SK-N-SH treated with all-trans-retinoic acid at 6 μM for 48 hours (cell line): Measurements from ENCODE around the gene RAB8B.

Experiments
- ARNTL ChIP-seq: fragments of 450-650 bp; formaldehyde crosslinking; IDR thresholded peaks from 2 replicates; pipeline ENCODE4 v1.5.0; 2020; ENCODE audit warnings: low read depth, mild to moderate bottlenecking, moderate library complexity, borderline replicate concordance
- BACH2 ChIP-seq: fragments of 250-450 bp; sonication (Bioruptor Pico); IDR thresholded peaks from 2 replicates; pipeline ENCODE4 v1.9.0; 2021; ENCODE audit warnings: mild to moderate bottlenecking, borderline replicate concordance
- CSDC2 ChIP-seq: fragments of 250-450 bp; sonication (Bioruptor Pico); IDR thresholded peaks from 2 replicates; pipeline ENCODE4 v1.5.0; 2020; ENCODE audit warnings: mild to moderate bottlenecking, moderate library complexity
- OSR1 ChIP-seq: fragments of 250-450 bp; sonication (Bioruptor Pico); IDR thresholded peaks from 2 replicates; pipeline ENCODE4 v1.8.0; 2022; ENCODE audit warnings: moderate library complexity, mild to moderate bottlenecking, inconsistent platforms
- TCF4 ChIP-seq: fragments of 250-450 bp; sonication (Bioruptor Pico); IDR thresholded peaks from 2 replicates; pipeline ENCODE4 v1.8.0; 2021; ENCODE audit warnings: mild to moderate bottlenecking, moderate library complexity, borderline replicate concordance
- TOX ChIP-seq: fragments of 250-450 bp; sonication (Bioruptor Pico); IDR thresholded peaks from 2 replicates; pipeline ENCODE4 v1.8.0; 2021; ENCODE audit warnings: mild to moderate bottlenecking, moderate library complexity, borderline replicate concordance
- TF ChIP-seq, protein P1 (sequence below): fragments of 250-450 bp; sonication (Bioruptor Pico); IDR thresholded peaks from 2 replicates; pipeline ENCODE4 v1.5.1; 2021; ENCODE audit warnings: mild to moderate bottlenecking, moderate library complexity
- TF ChIP-seq, protein P2 (sequence below): fragments of 250-450 bp; sonication (Bioruptor Pico); IDR thresholded peaks from 2 replicates; pipeline ENCODE4 v1.8.0; 2020; ENCODE audit warnings: mild to moderate bottlenecking, moderate library complexity, borderline replicate concordance

DNA sequence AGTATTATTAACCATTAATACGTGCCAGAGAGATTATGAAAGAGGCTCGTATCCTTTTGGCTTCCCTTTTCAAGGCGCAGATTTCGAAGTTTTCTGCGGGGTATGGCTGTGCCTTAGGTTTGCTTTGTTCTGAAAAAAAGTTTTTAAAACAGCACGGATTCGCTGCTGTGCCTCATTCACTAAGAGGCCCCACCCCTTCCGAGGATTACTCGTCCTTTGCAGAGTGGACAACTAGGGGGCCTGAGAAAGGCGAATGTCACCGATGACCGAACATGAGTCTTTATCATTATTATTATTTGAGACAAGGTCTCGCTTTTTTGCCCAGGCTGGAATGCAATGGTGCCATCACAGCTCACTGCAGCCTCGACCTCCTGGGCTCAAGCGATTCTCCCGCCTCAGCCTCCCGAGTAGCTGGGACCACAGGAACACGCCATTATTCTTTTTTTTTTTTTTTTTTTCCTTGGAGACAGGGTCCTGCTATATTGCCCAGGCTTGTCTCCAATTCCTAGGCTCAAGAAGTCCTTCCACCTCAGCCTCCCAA, 31.4 kb upstream of the RAB8B start:
- TF ChIP-seq, protein P1, sequence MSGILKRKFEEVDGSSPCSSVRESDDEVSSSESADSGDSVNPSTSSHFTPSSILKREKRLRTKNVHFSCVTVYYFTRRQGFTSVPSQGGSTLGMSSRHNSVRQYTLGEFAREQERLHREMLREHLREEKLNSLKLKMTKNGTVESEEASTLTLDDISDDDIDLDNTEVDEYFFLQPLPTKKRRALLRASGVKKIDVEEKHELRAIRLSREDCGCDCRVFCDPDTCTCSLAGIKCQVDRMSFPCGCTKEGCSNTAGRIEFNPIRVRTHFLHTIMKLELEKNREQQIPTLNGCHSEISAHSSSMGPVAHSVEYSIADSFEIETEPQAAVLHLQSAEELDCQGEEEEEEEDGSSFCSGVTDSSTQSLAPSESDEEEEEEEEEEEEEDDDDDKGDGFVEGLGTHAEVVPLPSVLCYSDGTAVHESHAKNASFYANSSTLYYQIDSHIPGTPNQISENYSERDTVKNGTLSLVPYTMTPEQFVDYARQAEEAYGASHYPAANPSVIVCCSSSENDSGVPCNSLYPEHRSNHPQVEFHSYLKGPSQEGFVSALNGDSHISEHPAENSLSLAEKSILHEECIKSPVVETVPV, result no peak
- TF ChIP-seq ARNTL (CRISPR knock-in tag), result no peak
- TF ChIP-seq OSR1, result no peak
- TF ChIP-seq, protein P2, sequence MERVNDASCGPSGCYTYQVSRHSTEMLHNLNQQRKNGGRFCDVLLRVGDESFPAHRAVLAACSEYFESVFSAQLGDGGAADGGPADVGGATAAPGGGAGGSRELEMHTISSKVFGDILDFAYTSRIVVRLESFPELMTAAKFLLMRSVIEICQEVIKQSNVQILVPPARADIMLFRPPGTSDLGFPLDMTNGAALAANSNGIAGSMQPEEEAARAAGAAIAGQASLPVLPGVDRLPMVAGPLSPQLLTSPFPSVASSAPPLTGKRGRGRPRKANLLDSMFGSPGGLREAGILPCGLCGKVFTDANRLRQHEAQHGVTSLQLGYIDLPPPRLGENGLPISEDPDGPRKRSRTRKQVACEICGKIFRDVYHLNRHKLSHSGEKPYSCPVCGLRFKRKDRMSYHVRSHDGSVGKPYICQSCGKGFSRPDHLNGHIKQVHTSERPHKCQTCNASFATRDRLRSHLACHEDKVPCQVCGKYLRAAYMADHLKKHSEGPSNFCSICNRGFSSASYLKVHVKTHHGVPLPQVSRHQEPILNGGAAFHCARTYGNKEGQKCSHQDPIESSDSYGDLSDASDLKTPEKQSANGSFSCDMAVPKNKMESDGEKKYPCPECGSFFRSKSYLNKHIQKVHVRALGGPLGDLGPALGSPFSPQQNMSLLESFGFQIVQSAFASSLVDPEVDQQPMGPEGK (CRISPR knock-in tag), result no peak
- no peak for TF ChIP-seq CSDC2 (CRISPR knock-in tag)
- TF ChIP-seq TCF4 (CRISPR knock-in tag), result no peak
- no peak for TF ChIP-seq TOX (CRISPR knock-in tag)
- no peak for TF ChIP-seq BACH2 (CRISPR knock-in tag)
